ENCODE results near the gene CC2D2A. TPM values are rescaled to one million over a fixed set of nuclear protein-coding genes. Genes with fewer than 3 reads are reported as not detected.

CC2D2A gene
- not detected for total RNA-seq

DNA sequence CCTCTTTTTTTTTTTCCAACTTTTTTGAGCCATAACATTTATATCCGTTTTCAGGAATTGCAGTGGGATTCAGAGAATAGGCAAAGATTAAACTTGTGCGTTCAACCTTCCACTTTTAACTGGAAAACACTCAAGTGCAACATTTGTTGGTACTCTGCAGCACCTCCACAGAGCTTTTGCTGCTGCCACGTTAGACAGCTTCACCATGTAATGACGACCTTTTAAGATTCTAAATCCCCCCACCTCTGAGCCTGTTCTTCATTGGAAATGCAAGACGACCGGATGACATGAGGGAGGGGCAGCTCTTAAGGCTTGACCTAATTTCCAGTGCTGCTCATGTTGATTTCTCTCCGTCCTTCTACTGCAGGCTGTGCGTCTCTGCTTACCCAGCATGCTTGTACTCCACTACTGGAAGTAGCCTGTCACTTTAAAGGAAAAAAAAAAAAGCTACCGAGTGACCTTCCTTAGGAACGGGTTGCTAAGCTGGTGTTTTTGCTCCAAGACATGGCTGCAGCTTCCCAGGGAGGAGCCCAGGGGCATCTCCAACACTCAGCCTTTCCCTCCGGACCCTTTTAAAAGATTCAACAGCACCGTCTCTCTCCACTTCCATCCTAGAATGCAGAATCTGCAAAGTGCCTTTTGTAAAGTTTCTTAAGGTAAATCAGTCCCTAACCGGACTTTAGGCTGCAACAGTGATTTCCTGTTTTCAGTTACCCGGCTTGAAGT, at the start of gene CC2D2A:
CC2D2A (plus strand) TSS at position 481 of the 726 bp plus-strand sequence. CDS start 6,051 bp downstream, outside the sequence.
- H3K4me1 Mint-ChIP-seq (ENCODE audit: low read depth), result peaks cover 7% of the 10 kb centered on the region
- DNase-seq, result no peak
- no peaks in the 10 kb centered on the region for H3K36me3 Mint-ChIP-seq (ENCODE audit: low read depth)
- no peaks in the 10 kb centered on the region for H3K27me3 Mint-ChIP-seq (ENCODE audit: low read depth)
- CTCF ChIA-PET, result interaction anchor here (0.5 to 1.9 kb wide), 6 partner anchors 9 to 143 kb away, joined by 3 to 19 read pairs (median 4); no protein-coding TSS in a partner anchor
- peak within 1 kb of the TSS; percentile 33 for H3K4me3 Mint-ChIP-seq
- no peaks in the 10 kb centered on the region for H3K9me3 Mint-ChIP-seq
- H3K27ac Mint-ChIP-seq, result no peak within 1 kb of the TSS
- intact Hi-C loops (cut with micrococcal nuclease), result no loop called here

DNA sequence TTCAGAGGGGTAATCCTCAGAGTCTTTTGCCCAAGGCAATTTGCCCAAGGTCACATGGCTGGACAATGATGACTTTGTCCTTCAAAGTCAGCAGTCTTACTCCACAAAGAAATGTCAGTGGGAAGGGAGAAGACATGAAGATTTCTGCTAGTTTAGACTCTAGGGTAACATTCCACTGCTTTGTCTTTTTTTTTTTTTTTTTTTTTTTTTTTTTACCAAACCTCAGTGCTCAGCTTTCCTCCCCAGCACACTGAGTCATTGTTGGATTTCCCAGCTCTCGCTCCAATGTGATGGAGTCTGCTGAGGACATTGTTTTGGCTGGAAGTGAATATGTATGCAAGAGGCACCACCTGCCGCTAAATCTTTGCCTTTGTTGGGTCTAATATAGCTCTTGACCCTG, 49.0 kb upstream of the CC2D2A start:
- DNase-seq, result no peak
- no peaks in the 10 kb centered on the region for H3K27me3 Mint-ChIP-seq (ENCODE audit: low read depth)
- CTCF ChIA-PET, result no interaction called here
- no peaks in the 10 kb centered on the region for H3K36me3 Mint-ChIP-seq (ENCODE audit: low read depth)
- intact Hi-C loops (cut with micrococcal nuclease), result no loop called here
- H3K9me3 Mint-ChIP-seq, result no peaks in the 10 kb centered on the region
- H3K27ac Mint-ChIP-seq, result no peak overlapping the region
- H3K4me1 Mint-ChIP-seq (ENCODE audit: low read depth), result peaks cover 27% of the 10 kb centered on the region
- H3K4me3 Mint-ChIP-seq, result no peak overlapping the region

DNA sequence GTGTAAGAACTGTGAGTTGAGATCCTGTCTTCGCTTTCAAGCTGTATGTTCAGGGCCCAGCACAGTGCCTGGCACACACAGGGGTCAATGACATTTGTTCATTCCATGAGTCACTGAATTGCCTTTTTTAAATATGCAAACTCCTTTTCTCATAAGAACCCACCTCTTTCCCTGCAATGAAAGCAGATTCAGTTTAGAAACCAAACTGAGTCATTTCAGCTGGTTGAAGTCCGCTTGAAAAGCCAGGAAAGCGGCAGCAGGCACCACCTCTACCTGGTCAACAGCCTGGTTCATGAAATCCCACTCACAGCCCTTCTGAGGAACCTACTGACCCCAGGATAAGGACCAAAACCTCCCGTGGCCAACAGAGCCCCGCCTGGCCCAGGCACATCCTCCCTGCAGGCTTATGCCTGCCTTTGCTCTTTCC, 46.4 kb upstream of the CC2D2A start:
- Mint-ChIP-seq H3K36me3 (ENCODE audit: low read depth) (no peaks in the 10 kb centered on the region), H3K4me1 (ENCODE audit: low read depth) (peaks cover 33% of the 10 kb centered on the region), H3K27me3 (ENCODE audit: low read depth) (no peaks in the 10 kb centered on the region), H3K27ac (peak overlapping the region; percentile 20), H3K4me3 (no peak overlapping the region), H3K9me3 (no peaks in the 10 kb centered on the region)
- CTCF ChIA-PET, result no interaction called here
- intact Hi-C loops (cut with micrococcal nuclease), result loop anchor here (1.0 to 2.0 kb wide), 4 partner anchors 9 to 640 kb away; no protein-coding TSS in a partner anchor
- peak; percentile 59 for DNase-seq

DNA sequence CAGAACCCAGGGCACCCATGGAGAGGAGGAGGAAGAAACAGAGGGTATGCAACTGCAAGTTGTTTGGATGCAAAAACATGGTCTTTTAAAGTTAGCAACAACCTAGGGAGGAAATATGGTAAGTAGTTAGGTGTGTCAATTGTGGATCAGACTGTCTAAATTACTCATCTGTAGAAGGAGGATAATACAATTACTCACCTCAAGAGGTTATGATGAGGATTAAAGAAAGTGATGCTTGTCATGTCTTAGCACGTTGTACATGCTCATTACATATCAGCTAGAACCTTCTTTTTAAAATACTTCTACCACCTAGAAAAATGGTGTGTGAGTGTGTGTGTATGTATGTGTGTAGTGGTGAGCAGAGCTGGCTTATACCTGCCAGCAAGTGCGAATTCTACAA, 44.2 kb upstream of the CC2D2A start:
- Mint-ChIP-seq H3K9me3 (no peaks in the 10 kb centered on the region), H3K4me3 (no peak overlapping the region), H3K4me1 (ENCODE audit: low read depth) (peaks cover 33% of the 10 kb centered on the region), H3K27ac (no peak overlapping the region), H3K27me3 (ENCODE audit: low read depth) (no peaks in the 10 kb centered on the region), H3K36me3 (ENCODE audit: low read depth) (no peaks in the 10 kb centered on the region)
- DNase-seq, result no peak
- CTCF ChIA-PET, result interaction anchor here (0.6 to 2.8 kb wide), 4 partner anchors 9 to 32 kb away, joined by 3 to 19 read pairs (median 5); no protein-coding TSS in a partner anchor
- intact Hi-C loops (cut with micrococcal nuclease), result loop anchor here (1.0 to 2.0 kb wide), 4 partner anchors 15 to 225 kb away; no protein-coding TSS in a partner anchor

DNA sequence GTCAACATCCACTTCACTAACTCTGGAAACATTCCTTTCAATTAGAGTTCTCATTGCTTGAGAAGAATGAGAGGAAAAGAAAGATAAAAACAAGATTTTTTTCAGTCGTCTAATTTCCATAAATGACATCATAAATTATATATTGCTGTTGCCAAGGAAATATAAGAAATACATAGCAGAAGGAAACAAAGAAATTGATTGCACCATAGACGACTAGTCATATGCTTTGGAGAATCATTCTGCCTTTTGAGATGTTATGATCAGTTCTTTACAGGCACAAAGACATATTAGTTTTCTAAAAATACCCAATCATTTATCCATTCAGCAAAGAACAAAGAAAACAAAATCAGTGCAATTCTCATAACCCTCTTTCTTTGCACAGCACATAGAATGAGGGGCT, 42.5 kb upstream of the CC2D2A start:
- no peaks in the 10 kb centered on the region for H3K36me3 Mint-ChIP-seq (ENCODE audit: low read depth)
- H3K4me1 Mint-ChIP-seq (ENCODE audit: low read depth), result peaks cover 33% of the 10 kb centered on the region
- peaks cover 3% of the 10 kb centered on the region for H3K9me3 Mint-ChIP-seq
- CTCF ChIA-PET, result interaction anchor here (2.8 kb wide), 1 partner anchor 30 kb away, joined by 19 read pairs; no protein-coding TSS in a partner anchor
- no peak overlapping the region for H3K27ac Mint-ChIP-seq
- intact Hi-C loops (cut with micrococcal nuclease), result no loop called here
- no peaks in the 10 kb centered on the region for H3K27me3 Mint-ChIP-seq (ENCODE audit: low read depth)
- no peak for DNase-seq
- no peak overlapping the region for H3K4me3 Mint-ChIP-seq

DNA sequence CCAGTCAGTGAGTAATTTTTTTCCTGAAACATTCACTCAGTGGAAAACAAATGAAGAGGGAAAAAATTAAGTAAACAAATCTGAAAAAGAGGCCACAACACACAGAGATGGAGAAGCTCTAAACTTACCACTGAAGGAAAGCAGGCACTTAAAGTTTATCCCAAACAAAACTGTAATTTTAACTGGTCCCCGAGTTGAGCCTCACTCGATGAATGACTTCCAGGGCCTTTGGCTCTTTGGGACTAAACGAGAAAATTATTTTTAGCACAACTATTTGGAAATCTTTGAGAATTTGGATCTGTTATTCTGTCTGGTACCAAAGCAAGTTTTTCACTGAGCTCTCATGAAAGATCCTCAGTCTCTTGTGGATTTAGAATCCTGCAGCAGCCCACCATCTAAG, 42.0 kb upstream of the CC2D2A start, which contains the start of gene C1QTNF7:
C1QTNF7 (plus strand) TSS at position 333 of the 400 bp plus-strand sequence. CDS start 7,711 bp downstream, outside the sequence.
- no peak within 1 kb of the TSS for H3K27ac Mint-ChIP-seq
- CTCF ChIA-PET, result interaction anchor here (1.5 kb wide), 1 partner anchor 30 kb away, joined by 10 read pairs; no protein-coding TSS in a partner anchor

DNA sequence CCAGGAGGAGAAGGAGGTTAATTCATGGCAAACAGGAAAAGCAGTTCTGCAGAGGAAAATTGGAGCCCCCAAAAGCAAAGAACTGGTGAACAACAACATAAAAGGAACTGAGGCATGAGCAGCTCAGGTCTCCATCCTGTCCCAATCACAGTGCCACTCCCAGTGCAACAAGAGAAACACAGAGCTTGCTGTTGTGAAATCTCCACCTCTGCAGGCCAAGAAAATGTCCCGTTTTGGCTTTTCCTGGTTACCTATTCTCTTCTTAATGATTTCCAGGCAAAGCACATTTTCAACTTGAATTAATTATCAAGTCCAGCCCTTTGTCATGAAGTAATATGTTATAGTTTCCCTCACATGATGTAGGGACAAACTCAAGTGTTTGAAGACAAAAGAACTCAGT, 41.1 kb upstream of the CC2D2A start:
- Mint-ChIP-seq H3K36me3 (ENCODE audit: low read depth) (no peaks in the 10 kb centered on the region), H3K27ac (no peak overlapping the region), H3K9me3 (peaks cover 3% of the 10 kb centered on the region), H3K4me3 (no peak overlapping the region), H3K4me1 (ENCODE audit: low read depth) (peaks cover 25% of the 10 kb centered on the region), H3K27me3 (ENCODE audit: low read depth) (no peaks in the 10 kb centered on the region)
- DNase-seq, result no peak
- intact Hi-C loops (cut with micrococcal nuclease), result no loop called here
- CTCF ChIA-PET, result interaction anchor here (1.5 kb wide), 1 partner anchor 29 kb away, joined by 10 read pairs; no protein-coding TSS in a partner anchor

More for the DNA sequence above, 42.0 kb upstream of the CC2D2A start, which contains the start of gene C1QTNF7:
- intact Hi-C loops (cut with micrococcal nuclease), result no loop called here
- DNase-seq, result no peak
- H3K4me1 Mint-ChIP-seq (ENCODE audit: low read depth), result peaks cover 33% of the 10 kb centered on the region
- H3K4me3 Mint-ChIP-seq, result no peak within 1 kb of the TSS
- H3K27me3 Mint-ChIP-seq (ENCODE audit: low read depth), result no peaks in the 10 kb centered on the region
- no peaks in the 10 kb centered on the region for H3K36me3 Mint-ChIP-seq (ENCODE audit: low read depth)
- H3K9me3 Mint-ChIP-seq, result peaks cover 3% of the 10 kb centered on the region

DNA sequence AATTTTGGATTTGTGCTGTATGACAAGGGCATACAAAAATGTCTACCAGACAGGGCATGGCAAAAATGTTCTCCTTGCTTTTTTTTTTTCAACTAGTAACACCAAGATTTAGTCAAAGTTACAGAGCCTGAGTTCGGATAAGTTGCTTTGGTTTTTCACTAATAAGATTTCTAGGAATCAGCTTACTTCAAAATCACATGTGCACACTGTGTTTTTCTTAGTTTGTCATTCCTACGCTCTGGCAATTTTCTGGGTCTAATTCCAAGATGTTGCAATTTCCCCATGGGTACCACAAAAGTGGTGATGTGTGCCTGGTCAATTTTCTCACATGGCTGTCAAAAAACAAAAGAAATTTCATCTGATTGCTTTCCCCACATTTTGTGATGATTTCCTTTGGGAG, 35.6 kb upstream of the CC2D2A start:
- H3K4me1 Mint-ChIP-seq (ENCODE audit: low read depth), result no peaks in the 10 kb centered on the region
- DNase-seq, result no peak
- H3K27me3 Mint-ChIP-seq (ENCODE audit: low read depth), result no peaks in the 10 kb centered on the region
- H3K27ac Mint-ChIP-seq, result no peak overlapping the region
- CTCF ChIA-PET, result interaction anchor here (0.9 kb wide), 1 partner anchor 23 kb away, joined by 3 read pairs; no protein-coding TSS in a partner anchor
- no peak overlapping the region for H3K4me3 Mint-ChIP-seq
- no peaks in the 10 kb centered on the region for H3K36me3 Mint-ChIP-seq (ENCODE audit: low read depth)
- H3K9me3 Mint-ChIP-seq, result peaks cover 3% of the 10 kb centered on the region
- intact Hi-C loops (cut with micrococcal nuclease), result no loop called here

DNA sequence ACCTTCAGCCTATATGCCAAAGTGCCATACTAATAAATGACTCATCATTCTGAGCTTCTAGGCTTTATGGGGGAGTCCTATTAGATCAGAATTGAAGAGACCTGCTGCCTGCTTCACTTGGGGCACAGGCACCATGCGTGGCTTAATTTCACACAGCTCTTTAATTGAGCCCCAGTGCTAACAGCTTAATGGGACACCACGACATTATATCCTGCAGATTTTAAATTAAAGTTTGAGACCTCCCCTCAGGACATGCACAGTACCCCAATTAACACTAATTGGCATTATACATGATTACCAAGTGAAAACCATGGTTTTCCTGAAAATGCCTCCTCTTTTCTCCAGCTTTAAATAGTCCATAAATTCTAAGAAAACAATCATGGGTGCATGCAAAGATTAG, 35.0 kb upstream of the CC2D2A start:
- CTCF ChIA-PET, result interaction anchor here (0.7 kb wide), 1 partner anchor 9 kb away, joined by 3 read pairs; no protein-coding TSS in a partner anchor

DNA sequence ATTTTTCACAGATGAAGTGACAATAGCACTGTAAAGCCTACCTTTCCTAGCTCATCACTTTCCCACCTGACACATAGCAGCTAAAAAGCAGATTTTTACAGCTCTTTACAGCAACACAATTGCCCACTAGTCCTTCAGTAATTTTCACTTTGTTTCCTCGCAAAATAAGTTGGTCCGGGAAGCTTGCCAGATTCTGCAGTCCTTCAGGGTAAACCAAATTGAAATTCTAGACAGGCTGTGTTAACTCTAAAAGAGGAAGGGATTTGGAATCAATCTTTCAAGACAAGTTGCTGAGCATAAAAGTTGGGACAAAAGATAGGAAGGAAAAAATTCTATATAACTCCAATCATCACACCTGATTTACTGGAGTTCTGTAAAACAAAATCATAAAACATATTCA, 33.2 kb upstream of the CC2D2A start:
- Mint-ChIP-seq H3K36me3 (ENCODE audit: low read depth) (no peaks in the 10 kb centered on the region), H3K4me3 (no peak overlapping the region), H3K27ac (no peak overlapping the region), H3K9me3 (peaks cover 3% of the 10 kb centered on the region), H3K27me3 (ENCODE audit: low read depth) (no peaks in the 10 kb centered on the region), H3K4me1 (ENCODE audit: low read depth) (no peaks in the 10 kb centered on the region)
- CTCF ChIA-PET, result interaction anchor here (1.0 kb wide), 1 partner anchor 21 kb away, joined by 6 read pairs; no protein-coding TSS in a partner anchor
- no peak for DNase-seq
- intact Hi-C loops (cut with micrococcal nuclease), result no loop called here

More for the DNA sequence above, 35.0 kb upstream of the CC2D2A start:
- Mint-ChIP-seq H3K36me3 (ENCODE audit: low read depth) (no peaks in the 10 kb centered on the region), H3K27me3 (ENCODE audit: low read depth) (no peaks in the 10 kb centered on the region), H3K9me3 (peaks cover 3% of the 10 kb centered on the region), H3K27ac (no peak overlapping the region), H3K4me3 (no peak overlapping the region), H3K4me1 (ENCODE audit: low read depth) (no peaks in the 10 kb centered on the region)
- intact Hi-C loops (cut with micrococcal nuclease), result no loop called here
- DNase-seq, result no peak

DNA sequence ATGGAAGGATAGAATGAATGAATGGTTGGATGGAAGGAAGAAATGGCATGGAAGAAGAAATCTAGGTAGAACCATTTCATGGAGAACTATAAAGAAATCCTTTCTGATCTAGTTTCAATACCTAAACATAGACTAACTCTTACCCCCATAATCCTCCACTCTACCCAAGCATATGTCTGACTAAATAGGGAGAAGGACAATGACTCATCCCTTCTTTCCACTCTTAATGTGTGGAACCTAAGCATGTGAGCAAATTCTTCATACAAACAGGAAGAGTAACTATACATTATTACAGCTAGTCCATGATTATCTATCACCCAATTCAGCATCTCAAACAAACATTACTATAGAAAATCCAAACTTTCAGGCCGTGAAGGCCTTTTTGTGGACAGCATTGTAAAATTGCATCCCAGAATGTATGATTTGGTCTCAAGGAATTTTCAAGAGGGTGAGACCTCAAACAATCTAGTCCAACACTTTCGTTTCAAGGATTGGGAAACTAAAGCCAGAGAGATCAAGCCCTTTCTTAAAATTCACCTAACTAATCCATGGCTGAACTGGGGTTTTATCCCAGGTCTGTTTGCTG, 30.6 kb upstream of the CC2D2A start:
- intact Hi-C loops (cut with micrococcal nuclease), result no loop called here
- no peaks in the 10 kb centered on the region for H3K4me1 Mint-ChIP-seq (ENCODE audit: low read depth)
- no peak overlapping the region for H3K27ac Mint-ChIP-seq
- no peak overlapping the region for H3K4me3 Mint-ChIP-seq
- no peaks in the 10 kb centered on the region for H3K9me3 Mint-ChIP-seq
- no peaks in the 10 kb centered on the region for H3K27me3 Mint-ChIP-seq (ENCODE audit: low read depth)
- H3K36me3 Mint-ChIP-seq (ENCODE audit: low read depth), result no peaks in the 10 kb centered on the region
- CTCF ChIA-PET, result interaction anchor here (1.1 kb wide), 2 partner anchors 18 to 21 kb away, joined by 3 to 6 read pairs; no protein-coding TSS in a partner anchor
- DNase-seq, result no peak

DNA sequence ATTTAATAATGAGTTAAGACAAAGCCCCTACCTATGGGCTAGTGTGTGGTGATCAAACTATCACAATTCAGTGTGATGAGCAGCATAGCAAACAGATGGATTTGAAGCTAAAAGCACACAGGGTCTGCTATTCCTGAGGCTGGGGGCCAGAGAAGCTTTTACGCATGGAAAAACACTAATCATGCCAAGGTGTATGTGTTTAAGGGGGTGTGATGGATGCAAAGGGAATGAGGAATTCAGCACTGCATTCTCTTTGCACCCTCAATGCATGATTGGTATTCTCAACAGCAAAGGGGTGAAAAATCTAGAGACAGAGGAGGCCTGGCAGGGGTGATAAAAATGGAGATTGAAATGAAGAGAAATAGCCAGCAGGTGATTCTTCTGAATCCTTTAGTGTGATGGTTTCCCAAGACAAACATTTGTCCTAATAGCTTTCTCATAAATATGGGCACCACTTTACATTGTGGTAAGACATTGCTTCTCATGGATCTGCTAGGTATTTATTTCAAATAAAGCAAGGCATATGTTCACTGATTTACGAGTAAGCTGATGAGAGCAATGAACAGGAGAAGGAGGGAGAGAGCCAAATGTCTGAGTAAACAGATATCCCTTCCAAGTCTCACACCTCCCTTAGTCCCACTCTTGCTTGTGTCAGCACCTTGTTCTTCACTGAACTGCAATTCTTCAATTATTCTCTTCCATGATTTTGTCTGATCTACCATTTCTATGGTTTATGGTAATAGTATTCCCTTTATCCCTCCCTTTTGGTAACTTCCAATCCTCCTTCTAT, 26.1 kb upstream of the CC2D2A start:
- Mint-ChIP-seq H3K36me3 (ENCODE audit: low read depth) (no peaks in the 10 kb centered on the region), H3K27me3 (ENCODE audit: low read depth) (no peaks in the 10 kb centered on the region), H3K27ac (no peak overlapping the region), H3K4me3 (no peak overlapping the region), H3K9me3 (no peaks in the 10 kb centered on the region), H3K4me1 (ENCODE audit: low read depth) (peaks cover 8% of the 10 kb centered on the region)
- intact Hi-C loops (cut with micrococcal nuclease), result no loop called here
- CTCF ChIA-PET, result interaction anchor here (0.6 to 4.4 kb wide), 2 partner anchors 14 to 270 kb away, joined by 5 to 16 read pairs; no protein-coding TSS in a partner anchor
- no peak for DNase-seq

Measured in activated naive CD4-positive, alpha-beta T cell treated with anti-CD3 and anti-CD28 coated beads for 36 hours (primary cell).